SK-N-SH (cell line): Measurements from ENCODE around the gene ATP12A.

ENCODE experiments used
- EP300 ChIP-seq, 2 experiments: IDR thresholded peaks; 2 replicates each; pipeline versions ENCODE4 v1.4.0 to v1.6.1; 2012; ENCODE audit warnings: borderline replicate concordance in 1 of 2, low read depth in 1 of 2, low read length in 1 of 2
- EZH2phosphoT487 ChIP-seq: fragments of 200-600 bp; sonication (generic); IDR thresholded peaks from 2 replicates; pipeline ENCODE4 v1.6.1; 2017; ENCODE audit warnings: low read depth, mixed run types, mild to moderate bottlenecking, antibody characterized with exemption, moderate library complexity, borderline replicate concordance
- GABPA ChIP-seq: IDR thresholded peaks from 2 replicates; pipeline ENCODE4 v1.4.0; 2012; ENCODE audit warnings: low read depth, mild to moderate bottlenecking
- GATA2 ChIP-seq: sonication (generic); formaldehyde crosslinking; IDR thresholded peaks from 2 replicates; pipeline ENCODE4 v1.5.0; 2020; ENCODE audit warnings: mild to moderate bottlenecking, missing genetic modification reagents
- MXI1 ChIP-seq: IDR thresholded peaks from 2 replicates; pipeline ENCODE4 v1.6.1; 2012; ENCODE audit warnings: mild to moderate bottlenecking, low read depth, low read length, improper control_type of control experiment
- NFIC ChIP-seq: IDR thresholded peaks from 2 replicates; pipeline ENCODE4 v1.4.0; 2012; ENCODE audit warnings: borderline replicate concordance
- NRF1 ChIP-seq: IDR thresholded peaks from 2 replicates; pipeline ENCODE4 v1.6.1; 2012; ENCODE audit warnings: low read depth, mild to moderate bottlenecking, low read length
- RFX5 ChIP-seq: IDR thresholded peaks from 2 replicates; pipeline ENCODE4 v1.6.1; 2012; ENCODE audit warnings: mild to moderate bottlenecking, improper control_type of control experiment, low read length
- TAF1 ChIP-seq: IDR thresholded peaks from 2 replicates; pipeline ENCODE4 v1.6.1; 2012; ENCODE audit warnings: low read depth, mild to moderate bottlenecking, low read length, moderate library complexity, borderline replicate concordance
- YY1 ChIP-seq: IDR thresholded peaks from 2 replicates; pipeline ENCODE4 v1.4.0; 2012; ENCODE audit warnings: low read depth, mild to moderate bottlenecking
- TF ChIP-seq, protein P1 (sequence below): IDR thresholded peaks from 2 replicates; pipeline ENCODE4 v1.4.0; 2012; ENCODE audit warnings: low read depth, borderline replicate concordance
- TF ChIP-seq, protein P2 (sequence below): fragments of 200-600 bp; sonication (generic); IDR thresholded peaks from 2 replicates; pipeline ENCODE4 v1.6.1; 2017; ENCODE audit warnings: antibody characterized with exemption, mild to moderate bottlenecking, moderate library complexity
- TF ChIP-seq, protein P3 (sequence below): fragments of 150-350 bp; IDR thresholded peaks from 2 replicates; pipeline ENCODE4 v1.6.1; 2017; ENCODE audit warnings: antibody characterized with exemption, low read length, low read depth, borderline replicate concordance
- TF ChIP-seq, protein P4 (sequence below): IDR thresholded peaks from 2 replicates; pipeline ENCODE4 v1.4.0; 2012; ENCODE audit warnings: low read depth, borderline replicate concordance

DNA sequence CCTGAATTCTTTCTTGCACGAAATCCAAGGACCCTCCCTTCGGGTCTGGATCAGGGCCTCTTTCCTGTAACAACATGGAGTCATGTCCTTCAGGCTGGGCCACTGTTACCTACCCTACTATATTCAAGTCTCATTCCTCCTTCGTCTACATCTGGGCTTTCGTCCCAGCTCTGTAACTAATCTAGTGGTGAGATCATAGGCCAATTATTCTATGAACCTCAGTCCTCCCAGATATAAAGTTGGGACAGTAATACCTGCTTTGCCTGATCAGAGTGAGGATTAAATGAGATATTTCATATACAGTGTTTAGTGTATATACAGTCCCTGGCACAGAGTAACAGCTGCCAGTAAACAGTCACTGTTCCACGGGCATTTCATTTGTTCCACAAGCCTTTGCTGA is 48.3 kb upstream of the ATP12A start:
- TF ChIP-seq, protein P1, sequence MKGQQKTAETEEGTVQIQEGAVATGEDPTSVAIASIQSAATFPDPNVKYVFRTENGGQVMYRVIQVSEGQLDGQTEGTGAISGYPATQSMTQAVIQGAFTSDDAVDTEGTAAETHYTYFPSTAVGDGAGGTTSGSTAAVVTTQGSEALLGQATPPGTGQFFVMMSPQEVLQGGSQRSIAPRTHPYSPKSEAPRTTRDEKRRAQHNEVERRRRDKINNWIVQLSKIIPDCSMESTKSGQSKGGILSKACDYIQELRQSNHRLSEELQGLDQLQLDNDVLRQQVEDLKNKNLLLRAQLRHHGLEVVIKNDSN = no peak
- TF ChIP-seq, protein P2, sequence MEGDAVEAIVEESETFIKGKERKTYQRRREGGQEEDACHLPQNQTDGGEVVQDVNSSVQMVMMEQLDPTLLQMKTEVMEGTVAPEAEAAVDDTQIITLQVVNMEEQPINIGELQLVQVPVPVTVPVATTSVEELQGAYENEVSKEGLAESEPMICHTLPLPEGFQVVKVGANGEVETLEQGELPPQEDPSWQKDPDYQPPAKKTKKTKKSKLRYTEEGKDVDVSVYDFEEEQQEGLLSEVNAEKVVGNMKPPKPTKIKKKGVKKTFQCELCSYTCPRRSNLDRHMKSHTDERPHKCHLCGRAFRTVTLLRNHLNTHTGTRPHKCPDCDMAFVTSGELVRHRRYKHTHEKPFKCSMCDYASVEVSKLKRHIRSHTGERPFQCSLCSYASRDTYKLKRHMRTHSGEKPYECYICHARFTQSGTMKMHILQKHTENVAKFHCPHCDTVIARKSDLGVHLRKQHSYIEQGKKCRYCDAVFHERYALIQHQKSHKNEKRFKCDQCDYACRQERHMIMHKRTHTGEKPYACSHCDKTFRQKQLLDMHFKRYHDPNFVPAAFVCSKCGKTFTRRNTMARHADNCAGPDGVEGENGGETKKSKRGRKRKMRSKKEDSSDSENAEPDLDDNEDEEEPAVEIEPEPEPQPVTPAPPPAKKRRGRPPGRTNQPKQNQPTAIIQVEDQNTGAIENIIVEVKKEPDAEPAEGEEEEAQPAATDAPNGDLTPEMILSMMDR = no peak
- no peak for TF ChIP-seq MXI1
- TF ChIP-seq RFX5 = no peak
- no peak for TF ChIP-seq EP300 (IDR thresholded peaks at IDR 0.05; ENCODE audit: borderline replicate concordance in 1 of 2, low read depth in 1 of 2, low read length in 1 of 2)
- no peak for TF ChIP-seq TAF1
- TF ChIP-seq YY1 = no peak
- TF ChIP-seq, protein P3, sequence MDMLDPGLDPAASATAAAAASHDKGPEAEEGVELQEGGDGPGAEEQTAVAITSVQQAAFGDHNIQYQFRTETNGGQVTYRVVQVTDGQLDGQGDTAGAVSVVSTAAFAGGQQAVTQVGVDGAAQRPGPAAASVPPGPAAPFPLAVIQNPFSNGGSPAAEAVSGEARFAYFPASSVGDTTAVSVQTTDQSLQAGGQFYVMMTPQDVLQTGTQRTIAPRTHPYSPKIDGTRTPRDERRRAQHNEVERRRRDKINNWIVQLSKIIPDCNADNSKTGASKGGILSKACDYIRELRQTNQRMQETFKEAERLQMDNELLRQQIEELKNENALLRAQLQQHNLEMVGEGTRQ = no peak
- no peak for TF ChIP-seq NFIC
- TF ChIP-seq GATA2 (CRISPR knock-in tag) = no peak
- TF ChIP-seq, protein P4, sequence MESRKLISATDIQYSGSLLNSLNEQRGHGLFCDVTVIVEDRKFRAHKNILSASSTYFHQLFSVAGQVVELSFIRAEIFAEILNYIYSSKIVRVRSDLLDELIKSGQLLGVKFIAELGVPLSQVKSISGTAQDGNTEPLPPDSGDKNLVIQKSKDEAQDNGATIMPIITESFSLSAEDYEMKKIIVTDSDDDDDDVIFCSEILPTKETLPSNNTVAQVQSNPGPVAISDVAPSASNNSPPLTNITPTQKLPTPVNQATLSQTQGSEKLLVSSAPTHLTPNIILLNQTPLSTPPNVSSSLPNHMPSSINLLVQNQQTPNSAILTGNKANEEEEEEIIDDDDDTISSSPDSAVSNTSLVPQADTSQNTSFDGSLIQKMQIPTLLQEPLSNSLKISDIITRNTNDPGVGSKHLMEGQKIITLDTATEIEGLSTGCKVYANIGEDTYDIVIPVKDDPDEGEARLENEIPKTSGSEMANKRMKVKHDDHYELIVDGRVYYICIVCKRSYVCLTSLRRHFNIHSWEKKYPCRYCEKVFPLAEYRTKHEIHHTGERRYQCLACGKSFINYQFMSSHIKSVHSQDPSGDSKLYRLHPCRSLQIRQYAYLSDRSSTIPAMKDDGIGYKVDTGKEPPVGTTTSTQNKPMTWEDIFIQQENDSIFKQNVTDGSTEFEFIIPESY = no peak
- TF ChIP-seq GABPA = no peak
- no peak for TF ChIP-seq EZH2phosphoT487
- no peak for TF ChIP-seq NRF1
